ENCODE data around the gene GJA1.

GRCh38 chr6:121405306-121405705 lies 30.1 kb upstream of the GJA1 start:
- TF ChIP-seq CTCF (IDR thresholded peaks at IDR 0.05) = no peak
- no peak for TF ChIP-seq POLR2AphosphoS5 (IDR thresholded peaks at IDR 0.05)
- TF ChIP-seq POLR2A (IDR thresholded peaks at IDR 0.05) = no peak

Data from prostate gland (tissue), 2 donors.